H9 (cell line): ENCODE measurements around the gene KCNH1. TPM values are rescaled to one million over a fixed set of nuclear protein-coding genes. Genes with fewer than 3 reads are reported as not detected.

Experiments used
- DNase-seq: peaks from one replicate; pipeline ENCODE4 v3.0.0-alpha.2; 2017
- H2AFZ ChIP-seq: one replicate; pipeline ENCODE4 v1.6.1; 2013; ENCODE audit warnings: mild to moderate bottlenecking, low read length, control low read depth, moderate library complexity
- H2AK5ac ChIP-seq: 2 replicates; pipeline ENCODE4 v1.6.1; 2013; ENCODE audit warnings: low read length, control low read depth, mixed read lengths; ENCODE audit not compliant: insufficient read length
- H2BK120ac ChIP-seq: one replicate; pipeline ENCODE4 v1.6.1; 2013; ENCODE audit warnings: low read depth, mild to moderate bottlenecking, low read length, control low read depth, inconsistent platforms; ENCODE audit not compliant: poor library complexity, severe bottlenecking
- H2BK12ac ChIP-seq: 2 replicates; pipeline ENCODE4 v1.6.1; 2013; ENCODE audit warnings: low read length, control low read depth, mixed read lengths, low read depth; ENCODE audit not compliant: insufficient read length
- H2BK15ac ChIP-seq: 2 replicates; pipeline ENCODE4 v1.6.1; 2013; ENCODE audit warnings: low read depth, low read length, control low read depth
- H2BK20ac ChIP-seq: one replicate; pipeline ENCODE4 v1.6.1; 2013; ENCODE audit warnings: low read depth, mild to moderate bottlenecking, low read length, control low read depth, inconsistent platforms; ENCODE audit not compliant: poor library complexity, severe bottlenecking
- H2BK5ac ChIP-seq: 2 replicates; pipeline ENCODE4 v1.6.1; 2013; ENCODE audit warnings: low read length, control low read depth, mixed read lengths; ENCODE audit not compliant: insufficient read length
- H3K14ac ChIP-seq: 2 replicates; pipeline ENCODE4 v1.6.1; 2013; ENCODE audit warnings: low read length, control low read depth; ENCODE audit not compliant: insufficient read depth
- H3K18ac ChIP-seq: 2 replicates; pipeline ENCODE4 v1.6.1; 2013; ENCODE audit warnings: low read depth, mild to moderate bottlenecking, mixed read lengths, low read length, control low read depth; ENCODE audit not compliant: insufficient read length
- H3K23ac ChIP-seq: 2 replicates; pipeline ENCODE4 v1.6.1; 2013; ENCODE audit warnings: low read length, control low read depth, mixed read lengths, low read depth; ENCODE audit not compliant: insufficient read length
- H3K23me2 ChIP-seq: 2 replicates; pipeline ENCODE4 v1.6.1; 2013; ENCODE audit warnings: low read depth, mild to moderate bottlenecking, mixed read lengths, low read length, control low read depth; ENCODE audit not compliant: insufficient read length, poor library complexity, severe bottlenecking
- H3K27ac ChIP-seq: 2 replicates; pipeline ENCODE4 v1.5.1; 2013; ENCODE audit warnings: low read length, control low read depth, mixed read lengths, low read depth; ENCODE audit not compliant: insufficient read length
- H3K27me3 ChIP-seq: 2 replicates; pipeline ENCODE4 v1.6.1; 2013; ENCODE audit warnings: low read length, control low read depth, inconsistent platforms; ENCODE audit not compliant: insufficient read depth
- H3K4ac ChIP-seq: 2 replicates; pipeline ENCODE4 v1.6.1; 2013; ENCODE audit warnings: low read depth, mild to moderate bottlenecking, control low read depth, inconsistent platforms, low read length, moderate library complexity
- H3K4me1 ChIP-seq: 2 replicates; pipeline ENCODE4 v1.6.1; 2013; ENCODE audit warnings: low read length, control low read depth, inconsistent platforms; ENCODE audit not compliant: insufficient read depth
- H3K4me2 ChIP-seq: 2 replicates; pipeline ENCODE4 v1.6.1; 2013; ENCODE audit warnings: low read length, control low read depth, mixed read lengths; ENCODE audit not compliant: insufficient read length, insufficient read depth
- H3K56ac ChIP-seq: 2 replicates; pipeline ENCODE4 v1.6.1; 2013; ENCODE audit warnings: low read depth, mild to moderate bottlenecking, mixed read lengths, low read length, control low read depth; ENCODE audit not compliant: insufficient read length
- H3K79me1 ChIP-seq: 2 replicates; pipeline ENCODE4 v1.6.1; 2013; ENCODE audit warnings: low read depth, mild to moderate bottlenecking, moderate library complexity, low read length, control low read depth, inconsistent platforms; ENCODE audit not compliant: insufficient read depth, poor library complexity, severe bottlenecking
- H3K79me2 ChIP-seq: 2 replicates; pipeline ENCODE4 v1.6.1; 2013; ENCODE audit warnings: low read length, control low read depth, inconsistent platforms; ENCODE audit not compliant: insufficient read depth
- H3K9ac ChIP-seq: 2 replicates; pipeline ENCODE4 v1.6.1; 2013; ENCODE audit warnings: low read length, control low read depth, mixed read lengths; ENCODE audit not compliant: insufficient read length; ENCODE audit errors: extremely low read depth
- H3K9me3 ChIP-seq: one replicate; pipeline ENCODE4 v1.6.1; 2013; ENCODE audit warnings: low read depth, low read length, inconsistent platforms; ENCODE audit not compliant: control insufficient read depth
- H3T11ph ChIP-seq: one replicate; pipeline ENCODE4 v1.6.1; 2013; ENCODE audit warnings: mild to moderate bottlenecking, low read length, control low read depth, inconsistent platforms
- H4K20me1 ChIP-seq: one replicate; pipeline ENCODE4 v1.6.1; 2013; ENCODE audit not compliant: control insufficient read depth, insufficient read length, insufficient read depth
- H4K5ac ChIP-seq: 2 replicates; pipeline ENCODE4 v1.6.1; 2013; ENCODE audit warnings: low read depth, mild to moderate bottlenecking, mixed read lengths, low read length, control low read depth; ENCODE audit not compliant: insufficient read length
- H4K8ac ChIP-seq: replicated peaks from 2 replicates; pipeline ENCODE4 v1.6.1; 2013; ENCODE audit warnings: low read length, control low read depth, mixed read lengths, low read depth; ENCODE audit not compliant: insufficient read length
- H4K91ac ChIP-seq: 2 replicates; pipeline ENCODE4 v1.6.1; 2013; ENCODE audit warnings: low read depth, mild to moderate bottlenecking, moderate library complexity, mixed read lengths, low read length, control low read depth; ENCODE audit not compliant: insufficient read length
- H3K27ac Mint-ChIP-seq, 3 experiments: 2 replicates in 2 of 3; 3 replicates in 1 of 3; pipeline ENCODE4 v1.8.0; 2020 to 2021; ENCODE audit warnings: mixed read lengths in 3 of 3, mild to moderate bottlenecking in 1 of 3, moderate library complexity in 1 of 3
- H3K27me3 Mint-ChIP-seq: 2 replicates; pipeline ENCODE4 v1.8.0; 2021; ENCODE audit warnings: low read depth, mild to moderate bottlenecking, moderate library complexity, mixed read lengths
- H3K36me3 Mint-ChIP-seq, 3 experiments: 2 replicates in 2 of 3; 3 replicates in 1 of 3; pipeline ENCODE4 v1.8.0; 2020 to 2021; ENCODE audit warnings: low read depth in 3 of 3, mixed read lengths in 3 of 3; ENCODE audit not compliant: insufficient read depth in 1 of 3
- H3K4me1 Mint-ChIP-seq, 2 experiments: 2 replicates each; pipeline ENCODE4 v1.8.0; 2020; ENCODE audit warnings: mixed read lengths in 2 of 2
- H3K4me3 Mint-ChIP-seq, 2 experiments: 2 replicates in 1 of 2; 3 replicates in 1 of 2; pipeline ENCODE4 v1.8.0; 2020 to 2021; ENCODE audit warnings: mild to moderate bottlenecking in 2 of 2, mixed read lengths in 2 of 2, moderate library complexity in 1 of 2
- H3K9me3 Mint-ChIP-seq, 2 experiments: 2 replicates in 1 of 2; 3 replicates in 1 of 2; pipeline ENCODE4 v1.8.0; 2020; ENCODE audit warnings: mild to moderate bottlenecking in 2 of 2, mixed read lengths in 2 of 2, moderate library complexity in 1 of 2
- WGBS: extraction: QIAGEN DNeasy Blood & Tissue Kit; methylation state at CpG from one replicate; pipeline ENCODE4 v1.1.7; 2013; ENCODE audit warnings: missing lambda C conversion rate, low lambda C conversion rate, mixed read lengths; ENCODE audit not compliant: insufficient read length; ENCODE audit errors: extremely low coverage; 5-methylcytosine and 5-hydroxymethylcytosine counted together
- total RNA-seq: library from RNA; stranded (reverse); gene quantifications from 2 replicates; pipeline ENCODE4 v1.2.1, GENCODE V29; 2021
- TF ChIP-seq, protein P1 (sequence below): fragments of 200-600 bp; sonication (generic); conservative IDR thresholded peaks from 3 replicates; pipeline ENCODE4 v1.8.0; 2021; ENCODE audit warnings: antibody characterized with exemption, mild to moderate bottlenecking

KCNH1 gene
- total RNA-seq, 1 experiment from 2014 or later: 0.11 TPM

DNA sequence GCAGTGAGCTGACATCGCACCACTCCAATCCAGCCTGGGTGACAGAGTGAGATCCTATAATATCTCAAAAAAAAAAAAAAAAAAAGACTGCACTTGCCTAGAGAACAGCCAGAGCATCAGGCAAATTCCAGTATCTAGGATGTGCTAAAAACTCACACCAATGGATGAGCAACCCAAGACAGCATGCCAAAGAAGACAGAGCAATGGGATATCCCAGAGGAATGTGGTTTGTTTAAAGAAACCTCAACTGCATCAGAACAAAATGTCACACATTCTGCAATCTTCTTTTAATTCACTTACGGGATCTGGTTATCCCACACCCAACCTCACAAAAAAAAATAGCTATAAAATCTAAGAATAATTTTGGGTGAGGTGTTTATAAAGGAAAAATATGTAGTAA lies 7.3 kb downstream of the KCNH1 start:
- Mint-ChIP-seq H3K27me3 (peaks cover 30% of the 10 kb centered on the region), H3K4me1 (no peaks in the 10 kb centered on the region)
- H3K4me2 ChIP-seq: no peak overlapping the region

More for the DNA sequence above, 7.3 kb downstream of the KCNH1 start:
- no peak overlapping the region for H3K4ac ChIP-seq
- Mint-ChIP-seq H3K27ac (no peak overlapping the region), H3K36me3 (no peaks in the 10 kb centered on the region), H3K4me3 (no peak overlapping the region), H3K9me3 (no peaks in the 10 kb centered on the region; a peak in 1 of 5 replicates)
- no peak overlapping the region for H2BK5ac ChIP-seq
- no peaks in the 10 kb centered on the region for H3K79me2 ChIP-seq
- H4K20me1 ChIP-seq: no peaks in the 10 kb centered on the region
- no CpG with 5 or more reads among the region's 2 CpGs for WGBS
- H2BK15ac ChIP-seq: no peak overlapping the region
- H3K79me1 ChIP-seq: no peaks in the 10 kb centered on the region
- no peaks in the 10 kb centered on the region for H3K4me1 ChIP-seq
- H3K27ac ChIP-seq: no peak overlapping the region
- H3K23me2 ChIP-seq: no peaks in the 10 kb centered on the region
- no peak overlapping the region for H4K8ac ChIP-seq
- no peak overlapping the region for H4K5ac ChIP-seq
- H4K91ac ChIP-seq: no peak overlapping the region
- no peak overlapping the region for H3K14ac ChIP-seq
- no peak overlapping the region for H3K9ac ChIP-seq
- H3K56ac ChIP-seq: no peak overlapping the region
- H2BK20ac ChIP-seq: no peak overlapping the region
- TF ChIP-seq, protein P1, sequence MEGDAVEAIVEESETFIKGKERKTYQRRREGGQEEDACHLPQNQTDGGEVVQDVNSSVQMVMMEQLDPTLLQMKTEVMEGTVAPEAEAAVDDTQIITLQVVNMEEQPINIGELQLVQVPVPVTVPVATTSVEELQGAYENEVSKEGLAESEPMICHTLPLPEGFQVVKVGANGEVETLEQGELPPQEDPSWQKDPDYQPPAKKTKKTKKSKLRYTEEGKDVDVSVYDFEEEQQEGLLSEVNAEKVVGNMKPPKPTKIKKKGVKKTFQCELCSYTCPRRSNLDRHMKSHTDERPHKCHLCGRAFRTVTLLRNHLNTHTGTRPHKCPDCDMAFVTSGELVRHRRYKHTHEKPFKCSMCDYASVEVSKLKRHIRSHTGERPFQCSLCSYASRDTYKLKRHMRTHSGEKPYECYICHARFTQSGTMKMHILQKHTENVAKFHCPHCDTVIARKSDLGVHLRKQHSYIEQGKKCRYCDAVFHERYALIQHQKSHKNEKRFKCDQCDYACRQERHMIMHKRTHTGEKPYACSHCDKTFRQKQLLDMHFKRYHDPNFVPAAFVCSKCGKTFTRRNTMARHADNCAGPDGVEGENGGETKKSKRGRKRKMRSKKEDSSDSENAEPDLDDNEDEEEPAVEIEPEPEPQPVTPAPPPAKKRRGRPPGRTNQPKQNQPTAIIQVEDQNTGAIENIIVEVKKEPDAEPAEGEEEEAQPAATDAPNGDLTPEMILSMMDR: no peak
- H3K18ac ChIP-seq: no peak overlapping the region
- no peaks in the 10 kb centered on the region for H3K27me3 ChIP-seq
- H3K9me3 ChIP-seq: no peaks in the 10 kb centered on the region
- no peak overlapping the region for H3T11ph ChIP-seq
- H2BK120ac ChIP-seq: no peak overlapping the region
- no peak overlapping the region for H2AFZ ChIP-seq
- H3K23ac ChIP-seq: no peak overlapping the region
- H2AK5ac ChIP-seq: no peak overlapping the region
- no peak for DNase-seq
- H2BK12ac ChIP-seq: no peak overlapping the region
